ENCODE measurements around the gene GJB3. TPM values are rescaled to one million over a fixed set of nuclear protein-coding genes. Genes with fewer than 3 reads are reported as not detected.

Gene GJB3
- total RNA-seq, 2 donors from 2014 or later: 5.4 to 7.1 TPM

- DNase-seq (ENCODE audit: low spot score): no peak
- Histone ChIP-seq H3K4me3 (no peak overlapping the region), H3K27me3 (replicated peaks; ENCODE audit: insufficient read depth) (peaks cover 6% of the 10 kb centered on the region), H3K4me1 (replicated peaks) (no peaks in the 10 kb centered on the region), H3K9me3 (no peaks in the 10 kb centered on the region), H3K36me3 (no peaks in the 10 kb centered on the region), H3K27ac (no peak overlapping the region)
- TF ChIP-seq POLR2AphosphoS5 (IDR thresholded peaks at IDR 0.05): no peak
- TF ChIP-seq POLR2A (IDR thresholded peaks at IDR 0.05): no peak
- no peak for TF ChIP-seq CTCF (IDR thresholded peaks at IDR 0.05)
- WGBS: 90% methylated on average over 12 of the region's 12 CpGs
- intact Hi-C loops (cut with DNase I): no loop called here
These were observed 13.8 kb downstream of the GJB3 start for GRCh38 chr1:34794790-34795180.

- TF ChIP-seq CTCF (IDR thresholded peaks at IDR 0.05) (no peak), POLR2A (IDR thresholded peaks at IDR 0.05) (no peak), POLR2AphosphoS5 (IDR thresholded peaks at IDR 0.05) (no peak)
- Histone ChIP-seq H3K27ac (no peak overlapping the region), H3K9me3 (no peaks in the 10 kb centered on the region), H3K27me3 (replicated peaks; ENCODE audit: insufficient read depth) (peaks cover 6% of the 10 kb centered on the region), H3K4me1 (replicated peaks) (no peaks in the 10 kb centered on the region), H3K36me3 (no peaks in the 10 kb centered on the region), H3K4me3 (no peak overlapping the region)
- intact Hi-C loops (cut with DNase I): no loop called here
- DNase-seq (ENCODE audit: low spot score): no peak
- 77% methylated on average over 6 of the region's 6 CpGs for WGBS
These were observed 14.9 kb downstream of the GJB3 start for GRCh38 chr1:34795916-34796315.

GRCh38 chr1:34796990-34797389, 16.0 kb downstream of the GJB3 start:
- WGBS: 86% methylated on average over 6 of the region's 6 CpGs
- DNase-seq (ENCODE audit: low spot score): no peak
- H3K27ac ChIP-seq: no peak overlapping the region
- no peaks in the 10 kb centered on the region for H3K4me1 ChIP-seq (replicated peaks)
- H3K27me3 ChIP-seq (replicated peaks; ENCODE audit: insufficient read depth): peaks cover 6% of the 10 kb centered on the region
- no peaks in the 10 kb centered on the region for H3K9me3 ChIP-seq
- no peaks in the 10 kb centered on the region for H3K36me3 ChIP-seq
- H3K4me3 ChIP-seq: no peak overlapping the region
- TF ChIP-seq POLR2AphosphoS5 (IDR thresholded peaks at IDR 0.05) (no peak), CTCF (IDR thresholded peaks at IDR 0.05) (no peak), POLR2A (IDR thresholded peaks at IDR 0.05) (no peak)
- intact Hi-C loops (cut with DNase I): no loop called here

GRCh38 chr1:34800214-34800613, 19.2 kb downstream of the GJB3 start:
- intact Hi-C loops (cut with DNase I): no loop called here
- no peaks in the 10 kb centered on the region for H3K36me3 ChIP-seq
- WGBS: 86% methylated on average over 6 of the region's 6 CpGs
- H3K27me3 ChIP-seq (replicated peaks; ENCODE audit: insufficient read depth): no peaks in the 10 kb centered on the region
- no peak overlapping the region for H3K4me3 ChIP-seq
- no peaks in the 10 kb centered on the region for H3K9me3 ChIP-seq
- H3K4me1 ChIP-seq (replicated peaks): no peaks in the 10 kb centered on the region
- no peak for DNase-seq (ENCODE audit: low spot score)
- TF ChIP-seq CTCF (IDR thresholded peaks at IDR 0.05) (no peak), POLR2A (IDR thresholded peaks at IDR 0.05) (no peak), POLR2AphosphoS5 (IDR thresholded peaks at IDR 0.05) (no peak)
- no peak overlapping the region for H3K27ac ChIP-seq

- Histone ChIP-seq H3K4me3 (no peak overlapping the region), H3K4me1 (replicated peaks) (no peaks in the 10 kb centered on the region), H3K27me3 (replicated peaks; ENCODE audit: insufficient read depth) (no peaks in the 10 kb centered on the region), H3K36me3 (no peaks in the 10 kb centered on the region), H3K27ac (no peak overlapping the region), H3K9me3 (no peaks in the 10 kb centered on the region)
- TF ChIP-seq CTCF (IDR thresholded peaks at IDR 0.05) (no peak), POLR2A (IDR thresholded peaks at IDR 0.05) (no peak), POLR2AphosphoS5 (IDR thresholded peaks at IDR 0.05) (no peak)
- no peak for DNase-seq (ENCODE audit: low spot score)
- 96% methylated on average over 3 of the region's 3 CpGs for WGBS
- intact Hi-C loops (cut with DNase I): no loop called here
These were observed 22.8 kb downstream of the GJB3 start for GRCh38 chr1:34803770-34804169.
